Neutrophil (primary cell): ENCODE measurements around the gene SUSD2.

Experiments used
- H3K27ac ChIP-seq: fragments of 200-600 bp; sonication (generic); 2 replicates; pipeline ENCODE4 v1.5.1; 2016; ENCODE audit warnings: mild to moderate bottlenecking, moderate library complexity
- H3K27me3 ChIP-seq: fragments of 200-600 bp; sonication (generic); 2 replicates; pipeline ENCODE4 v1.6.0; 2016; ENCODE audit warnings: mild to moderate bottlenecking
- H3K36me3 ChIP-seq: fragments of 200-600 bp; sonication (generic); 2 replicates; pipeline ENCODE4 v1.5.1; 2017
- H3K4me1 ChIP-seq, 2 experiments: fragments of 200-600 bp in 1 of 2; sonication (generic) in 1 of 2; 1 replicate in 1 of 2; 2 replicates in 1 of 2; pipeline versions ENCODE4 v1.5.1 to v1.6.1; 2013 to 2016; ENCODE audit warnings: low read depth in 1 of 2, low read length in 1 of 2, mild to moderate bottlenecking in 1 of 2, moderate library complexity in 1 of 2; ENCODE audit not compliant: control insufficient read depth in 1 of 2, insufficient read depth in 1 of 2
- H3K4me3 ChIP-seq, 2 experiments: fragments of 200-600 bp in 1 of 2; sonication (generic) in 1 of 2; 1 replicate in 1 of 2; 2 replicates in 1 of 2; pipeline ENCODE4 v1.5.1; 2013 to 2016; ENCODE audit warnings: low read depth in 1 of 2, low read length in 1 of 2, mild to moderate bottlenecking in 1 of 2, moderate library complexity in 1 of 2
- H3K9me3 ChIP-seq: fragments of 200-600 bp; sonication (generic); 2 replicates; pipeline ENCODE4 v1.5.1; 2016
- CTCF ChIP-seq: fragments of 200-600 bp; sonication (generic); IDR thresholded peaks from 2 replicates; pipeline ENCODE4 v1.5.1; 2016; ENCODE audit warnings: antibody characterized with exemption

SUSD2 gene

GRCh38 chr22:24219750-24220149 is 38.5 kb downstream of the SUSD2 start:
- H3K27ac ChIP-seq, result no peak overlapping the region
- H3K27me3 ChIP-seq, result no peaks in the 10 kb centered on the region
- peaks cover 0 to 3% of the 10 kb centered on the region in 2 experiments for H3K4me1 ChIP-seq
- H3K9me3 ChIP-seq, result no peaks in the 10 kb centered on the region
- TF ChIP-seq CTCF, result no peak
- no peaks in the 10 kb centered on the region for H3K36me3 ChIP-seq
- no peak overlapping the region for H3K4me3 ChIP-seq

GRCh38 chr22:24224468-24224867 is 43.2 kb downstream of the SUSD2 start:
- Histone ChIP-seq H3K27ac (no peak overlapping the region), H3K27me3 (no peaks in the 10 kb centered on the region), H3K9me3 (no peaks in the 10 kb centered on the region), H3K4me1 (peaks cover 0 to 3% of the 10 kb centered on the region in 2 experiments), H3K4me3 (no peak overlapping the region), H3K36me3 (no peaks in the 10 kb centered on the region)
- TF ChIP-seq CTCF, result no peak

GRCh38 chr22:24225044-24225601 is 43.8 kb downstream of the SUSD2 start:
- no peak overlapping the region for H3K27ac ChIP-seq
- H3K4me3 ChIP-seq, result no peak overlapping the region
- H3K27me3 ChIP-seq, result no peaks in the 10 kb centered on the region
- no peaks in the 10 kb centered on the region for H3K36me3 ChIP-seq
- H3K9me3 ChIP-seq, result no peaks in the 10 kb centered on the region
- peaks cover 0 to 3% of the 10 kb centered on the region in 2 experiments for H3K4me1 ChIP-seq
- no peak for TF ChIP-seq CTCF

GRCh38 chr22:24225951-24226350 is 44.7 kb downstream of the SUSD2 start:
- H3K4me1 ChIP-seq, result peaks cover 4 to 5% of the 10 kb centered on the region in 2 experiments
- H3K27me3 ChIP-seq, result no peaks in the 10 kb centered on the region
- no peaks in the 10 kb centered on the region for H3K36me3 ChIP-seq
- TF ChIP-seq CTCF, result no peak
- no peak overlapping the region for H3K27ac ChIP-seq
- no peaks in the 10 kb centered on the region for H3K9me3 ChIP-seq
- H3K4me3 ChIP-seq, result no peak overlapping the region

- H3K27me3 ChIP-seq, result no peaks in the 10 kb centered on the region
- no peaks in the 10 kb centered on the region for H3K36me3 ChIP-seq
- no peak overlapping the region for H3K4me3 ChIP-seq
- H3K4me1 ChIP-seq, result peaks cover 4 to 9% of the 10 kb centered on the region in 2 experiments
- peak; percentile 82 for TF ChIP-seq CTCF
- H3K27ac ChIP-seq, result no peak overlapping the region
- H3K9me3 ChIP-seq, result no peaks in the 10 kb centered on the region
Measured at GRCh38 chr22:24230911-24231656, 49.8 kb downstream of the SUSD2 start.
